Panc1 (cell line): ENCODE results near the gene SRCIN1.

Experiments used
- CTCF ChIP-seq: fragments of 450-650 bp; IDR thresholded peaks from 2 replicates; pipeline ENCODE4 v1.5.1; 2017; ENCODE audit warnings: mild to moderate bottlenecking
- POLR2AphosphoS5 ChIP-seq: IDR thresholded peaks from 2 replicates; pipeline ENCODE4 v1.6.1; 2012; ENCODE audit warnings: mild to moderate bottlenecking, low read depth, low read length, moderate library complexity
- SIN3A ChIP-seq: IDR thresholded peaks from 2 replicates; pipeline ENCODE4 v1.6.1; 2012; ENCODE audit warnings: low read depth, mild to moderate bottlenecking, low read length, moderate library complexity, borderline replicate concordance; ENCODE audit not compliant: insufficient read depth
- TF ChIP-seq, protein P1 (sequence below), 2 experiments: IDR thresholded peaks; 2 replicates each; pipeline ENCODE4 v1.6.1; 2011 to 2012; ENCODE audit warnings: low read depth in 2 of 2, control low read depth in 1 of 2, low read length in 1 of 2, mild to moderate bottlenecking in 1 of 2, moderate library complexity in 1 of 2; ENCODE audit not compliant: insufficient read depth in 1 of 2

- TF ChIP-seq CTCF = no peak
- TF ChIP-seq, protein P1, sequence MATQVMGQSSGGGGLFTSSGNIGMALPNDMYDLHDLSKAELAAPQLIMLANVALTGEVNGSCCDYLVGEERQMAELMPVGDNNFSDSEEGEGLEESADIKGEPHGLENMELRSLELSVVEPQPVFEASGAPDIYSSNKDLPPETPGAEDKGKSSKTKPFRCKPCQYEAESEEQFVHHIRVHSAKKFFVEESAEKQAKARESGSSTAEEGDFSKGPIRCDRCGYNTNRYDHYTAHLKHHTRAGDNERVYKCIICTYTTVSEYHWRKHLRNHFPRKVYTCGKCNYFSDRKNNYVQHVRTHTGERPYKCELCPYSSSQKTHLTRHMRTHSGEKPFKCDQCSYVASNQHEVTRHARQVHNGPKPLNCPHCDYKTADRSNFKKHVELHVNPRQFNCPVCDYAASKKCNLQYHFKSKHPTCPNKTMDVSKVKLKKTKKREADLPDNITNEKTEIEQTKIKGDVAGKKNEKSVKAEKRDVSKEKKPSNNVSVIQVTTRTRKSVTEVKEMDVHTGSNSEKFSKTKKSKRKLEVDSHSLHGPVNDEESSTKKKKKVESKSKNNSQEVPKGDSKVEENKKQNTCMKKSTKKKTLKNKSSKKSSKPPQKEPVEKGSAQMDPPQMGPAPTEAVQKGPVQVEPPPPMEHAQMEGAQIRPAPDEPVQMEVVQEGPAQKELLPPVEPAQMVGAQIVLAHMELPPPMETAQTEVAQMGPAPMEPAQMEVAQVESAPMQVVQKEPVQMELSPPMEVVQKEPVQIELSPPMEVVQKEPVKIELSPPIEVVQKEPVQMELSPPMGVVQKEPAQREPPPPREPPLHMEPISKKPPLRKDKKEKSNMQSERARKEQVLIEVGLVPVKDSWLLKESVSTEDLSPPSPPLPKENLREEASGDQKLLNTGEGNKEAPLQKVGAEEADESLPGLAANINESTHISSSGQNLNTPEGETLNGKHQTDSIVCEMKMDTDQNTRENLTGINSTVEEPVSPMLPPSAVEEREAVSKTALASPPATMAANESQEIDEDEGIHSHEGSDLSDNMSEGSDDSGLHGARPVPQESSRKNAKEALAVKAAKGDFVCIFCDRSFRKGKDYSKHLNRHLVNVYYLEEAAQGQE (IDR thresholded peaks at IDR 0.05; ENCODE audit: insufficient read depth in 1 of 2, low read depth in 2 of 2, low read length in 1 of 2) = no peak
- TF ChIP-seq POLR2AphosphoS5 = no peak
- TF ChIP-seq SIN3A = no peak
Measured at GRCh38 chr17:38632334-38632733, 26.6 kb upstream of the SRCIN1 start.
